ENCODE data around the gene PCDHA1.

DNA sequence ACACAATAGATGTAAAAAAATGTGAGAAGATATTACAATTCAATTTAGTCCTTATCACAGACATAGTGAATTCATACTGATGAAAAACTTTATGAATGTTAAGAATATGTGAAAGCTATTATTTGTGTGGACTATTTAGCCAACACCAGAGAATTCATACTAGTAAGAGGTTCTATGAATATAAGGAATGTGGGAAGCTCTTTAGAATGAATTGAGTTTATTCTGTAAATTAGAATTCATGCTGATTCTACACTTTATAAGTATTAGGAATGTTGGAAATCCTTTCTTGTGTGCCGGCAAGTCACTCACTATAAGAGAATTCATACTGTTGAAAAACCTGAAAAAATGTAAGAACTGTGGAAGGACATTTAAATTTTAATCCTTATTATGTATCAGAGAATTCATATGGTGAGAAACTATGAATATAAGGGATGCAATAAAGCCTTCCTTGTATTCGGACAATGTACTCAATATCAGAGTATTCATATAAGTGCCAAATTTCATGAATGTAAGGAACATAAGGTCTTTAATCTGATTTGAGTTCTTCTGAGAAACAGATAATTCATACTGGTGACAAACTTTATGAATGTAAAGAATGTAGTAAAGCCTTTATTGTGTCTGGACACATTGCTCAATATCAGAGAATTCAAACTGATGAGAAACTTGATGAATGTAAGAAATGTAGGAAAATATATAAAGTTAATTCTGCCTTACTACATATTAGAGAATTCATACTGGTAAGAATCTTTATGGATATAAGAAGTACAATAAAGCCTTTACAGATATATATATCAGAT, 21.6 kb upstream of the PCDHA1 start:
- TF ChIP-seq, protein P1, sequence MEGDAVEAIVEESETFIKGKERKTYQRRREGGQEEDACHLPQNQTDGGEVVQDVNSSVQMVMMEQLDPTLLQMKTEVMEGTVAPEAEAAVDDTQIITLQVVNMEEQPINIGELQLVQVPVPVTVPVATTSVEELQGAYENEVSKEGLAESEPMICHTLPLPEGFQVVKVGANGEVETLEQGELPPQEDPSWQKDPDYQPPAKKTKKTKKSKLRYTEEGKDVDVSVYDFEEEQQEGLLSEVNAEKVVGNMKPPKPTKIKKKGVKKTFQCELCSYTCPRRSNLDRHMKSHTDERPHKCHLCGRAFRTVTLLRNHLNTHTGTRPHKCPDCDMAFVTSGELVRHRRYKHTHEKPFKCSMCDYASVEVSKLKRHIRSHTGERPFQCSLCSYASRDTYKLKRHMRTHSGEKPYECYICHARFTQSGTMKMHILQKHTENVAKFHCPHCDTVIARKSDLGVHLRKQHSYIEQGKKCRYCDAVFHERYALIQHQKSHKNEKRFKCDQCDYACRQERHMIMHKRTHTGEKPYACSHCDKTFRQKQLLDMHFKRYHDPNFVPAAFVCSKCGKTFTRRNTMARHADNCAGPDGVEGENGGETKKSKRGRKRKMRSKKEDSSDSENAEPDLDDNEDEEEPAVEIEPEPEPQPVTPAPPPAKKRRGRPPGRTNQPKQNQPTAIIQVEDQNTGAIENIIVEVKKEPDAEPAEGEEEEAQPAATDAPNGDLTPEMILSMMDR (IDR thresholded peaks at IDR 0.05), result no peak
- no peak for TF ChIP-seq POLR2A (IDR thresholded peaks at IDR 0.05)

Data from body of pancreas (tissue), 4 donors.